Right ventricle myocardium superior (tissue), 1 donor: ENCODE measurements around the gene MYO3A. TPM values are rescaled to one million over a fixed set of nuclear protein-coding genes. Genes with fewer than 3 reads are reported as not detected.

Experiments
- ATAC-seq: fragments of 200-7000 bp; cut with Tn5 transposase; one replicate; pipeline ENCODE4 v1.9.1; 2020; ENCODE audit warnings: mild to moderate bottlenecking; ENCODE audit not compliant: poor library complexity
- DNase-seq: peaks from one replicate; pipeline ENCODE4 v3.0.0-alpha.2; 2020
- intact Hi-C: fragments of 100-400 bp; cut with DNase I; formaldehyde crosslinking; loops from one replicate; pipeline ENCODE4 v1.11.2; 2022
- total RNA-seq: library from RNA; stranded (reverse); fragmentation: NEBNext Ultra II Directional; extraction: Animal tissue kit (Norgen Biotek cat#: 25700); gene quantifications from one replicate; pipeline ENCODE4 v1.2.1, GENCODE V29; 2021
- donor health status: DM: no; HTN: yes; CAD: no; lungs with severe emphysema.

MYO3A gene
- total RNA-seq, 1 donor from 2014 or later, result not detected

- intact Hi-C loops, result no loop called here
- DNase-seq (no peak), ATAC-seq (no peak)
These were observed 260.2 kb downstream of the MYO3A start for GRCh38 chr10:26194275-26194674.

- ATAC-seq (no peak), DNase-seq (no peak)
- intact Hi-C loops, result no loop called here
These were observed 263.2 kb downstream of the MYO3A start for GRCh38 chr10:26197248-26197647.

- intact Hi-C loops, result no loop called here
- DNase-seq, result no peak
- ATAC-seq, result no peak
These were observed 264.1 kb downstream of the MYO3A start for GRCh38 chr10:26198119-26198518.

- no peak for DNase-seq
- intact Hi-C loops, result no loop called here
- ATAC-seq, result no peak
These were observed 265.8 kb downstream of the MYO3A start for GRCh38 chr10:26199841-26200240.

- intact Hi-C loops, result no loop called here
- DNase-seq, result no peak
- ATAC-seq, result no peak
These were observed 271.2 kb downstream of the MYO3A start for GRCh38 chr10:26205223-26205622.

- DNase-seq, result no peak
- ATAC-seq, result no peak
- intact Hi-C loops, result no loop called here
These were observed 277.9 kb downstream of the MYO3A start for GRCh38 chr10:26211781-26212444.

GRCh38 chr10:26212511-26212910 is 278.5 kb downstream of the MYO3A start:
- ATAC-seq (no peak), DNase-seq (no peak)
- intact Hi-C loops, result no loop called here

- no peak for ATAC-seq
- no peak for DNase-seq
- intact Hi-C loops, result no loop called here
These were observed 279.2 kb downstream of the MYO3A start for GRCh38 chr10:26213157-26213800.

- intact Hi-C loops, result no loop called here
- no peak for DNase-seq
- ATAC-seq, result no peak
These were observed 280.0 kb downstream of the MYO3A start for GRCh38 chr10:26214004-26214403.

GRCh38 chr10:26214551-26215395 is 280.7 kb downstream of the MYO3A start:
- ATAC-seq (no peak), DNase-seq (no peak)
- intact Hi-C loops, result no loop called here

GRCh38 chr10:26215396-26215934 is 281.4 kb downstream of the MYO3A start:
- ATAC-seq (no peak), DNase-seq (no peak)
- intact Hi-C loops, result no loop called here

GRCh38 chr10:26215935-26216584 is 282.0 kb downstream of the MYO3A start:
- intact Hi-C loops, result no loop called here

GRCh38 chr10:26216585-26217395 is 282.8 kb downstream of the MYO3A start, which contains the start of gene GAD2:
GAD2 (plus strand) TSS chr10:26216774; CDS start chr10:26216810, 36 bp downstream.
- DNase-seq (no peak), ATAC-seq (no peak)
- intact Hi-C loops, result no loop called here

More at GRCh38 chr10:26215935-26216584, 282.0 kb downstream of the MYO3A start:
- ATAC-seq, result no peak
- DNase-seq, result no peak

- no peak for DNase-seq
- intact Hi-C loops, result no loop called here
- no peak for ATAC-seq
These were observed 283.5 kb downstream of the MYO3A start for GRCh38 chr10:26217396-26218086.

- intact Hi-C loops, result no loop called here
These were observed 285.6 kb downstream of the MYO3A start for GRCh38 chr10:26219676-26220075.

GRCh38 chr10:26220901-26221300 is 286.9 kb downstream of the MYO3A start:
- intact Hi-C loops, result no loop called here
- DNase-seq, result no peak
- ATAC-seq, result no peak

More at GRCh38 chr10:26219676-26220075, 285.6 kb downstream of the MYO3A start:
- DNase-seq, result no peak
- ATAC-seq, result no peak

GRCh38 chr10:26221541-26221940 is 287.5 kb downstream of the MYO3A start:
- intact Hi-C loops, result no loop called here
- DNase-seq (no peak), ATAC-seq (no peak)
